HG02943 (cell line): ENCODE data around the gene WAS.

Source experiments
- ATAC-seq: cut with Tn5 transposase; IDR thresholded peaks from one replicate; pipeline ENCODE4 v1.9.1; 2021; ENCODE audit warnings: mild to moderate bottlenecking, low read depth, moderate library complexity; ENCODE audit not compliant: unreplicated experiment

WAS gene

DNA sequence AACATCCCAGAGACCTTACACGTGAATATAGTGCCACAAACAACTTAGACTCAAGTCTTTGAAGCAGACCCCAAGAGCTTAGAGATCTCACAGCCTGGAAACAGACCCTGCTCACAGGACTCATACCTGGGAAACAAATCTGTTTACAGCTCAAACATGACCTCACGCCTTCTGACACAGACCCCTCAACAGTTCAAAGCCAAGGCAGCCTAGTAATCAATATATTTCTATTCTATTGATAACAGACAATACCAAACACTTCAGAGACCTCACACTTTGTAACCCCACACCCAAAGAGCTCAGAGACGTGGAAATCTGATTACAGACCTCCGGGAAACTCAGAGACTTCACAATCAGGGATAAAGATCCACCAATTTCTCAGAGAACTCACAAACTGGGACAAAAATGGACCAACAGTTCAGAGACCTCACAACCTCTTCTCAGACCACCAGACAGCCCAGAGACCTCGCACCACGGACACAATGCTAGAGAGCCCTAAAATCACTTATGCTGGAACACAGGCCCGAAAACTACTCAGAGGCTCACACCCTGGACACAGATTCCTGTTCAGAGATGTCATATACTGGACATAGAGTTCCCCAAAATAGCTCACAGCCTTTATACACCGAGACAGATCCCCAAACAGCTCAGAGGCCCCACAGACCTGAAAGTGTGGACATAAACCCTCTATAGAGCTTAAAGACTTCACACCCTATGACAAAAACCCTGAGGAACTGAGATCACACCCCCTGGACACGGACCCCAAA is 27.7 kb downstream of the WAS start:
- no peak for ATAC-seq

DNA sequence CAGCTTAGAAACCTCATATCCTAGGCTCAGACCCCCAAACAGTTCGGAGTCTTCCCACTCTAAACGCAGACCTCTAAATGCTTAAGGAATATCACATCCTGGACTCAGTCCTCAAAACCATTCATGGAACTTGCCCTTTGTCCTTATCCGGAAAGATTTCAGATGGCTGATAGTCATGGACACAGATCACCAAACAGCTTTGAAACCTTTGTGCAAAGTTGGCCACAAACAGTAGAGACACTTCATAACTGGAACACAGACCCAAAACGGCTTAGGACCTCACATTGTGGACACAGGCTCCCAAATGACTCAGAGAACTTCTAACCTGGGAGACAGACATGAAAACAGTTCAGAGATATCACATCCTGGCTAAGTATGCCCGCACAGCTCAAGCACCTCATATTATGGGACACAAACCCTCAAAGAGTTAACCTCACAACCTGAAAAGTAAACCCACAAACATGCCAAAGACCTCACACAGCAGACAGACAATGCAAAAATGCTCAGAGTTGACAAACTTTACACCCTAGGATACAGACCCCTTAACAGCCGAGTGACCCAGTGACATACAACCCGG is 28.4 kb downstream of the WAS start:
- no peak for ATAC-seq

DNA sequence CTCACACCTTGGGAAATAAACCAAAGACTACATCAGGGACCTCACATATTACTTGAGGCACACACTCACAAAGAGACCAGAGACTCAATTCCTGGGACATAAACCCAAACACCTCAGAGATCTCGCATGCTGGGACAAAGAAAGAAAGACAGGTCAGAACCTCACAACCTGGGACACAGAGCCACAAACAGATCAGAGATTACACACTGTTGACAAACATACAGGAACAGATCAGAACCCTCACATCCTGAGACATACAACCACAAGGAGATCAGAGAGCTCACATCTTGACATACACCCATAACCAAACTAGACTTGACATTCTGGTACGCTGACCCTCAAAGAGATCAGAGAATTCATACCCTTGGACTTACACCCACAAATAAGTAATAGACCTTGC is 30.2 kb downstream of the WAS start:
- no peak for ATAC-seq

DNA sequence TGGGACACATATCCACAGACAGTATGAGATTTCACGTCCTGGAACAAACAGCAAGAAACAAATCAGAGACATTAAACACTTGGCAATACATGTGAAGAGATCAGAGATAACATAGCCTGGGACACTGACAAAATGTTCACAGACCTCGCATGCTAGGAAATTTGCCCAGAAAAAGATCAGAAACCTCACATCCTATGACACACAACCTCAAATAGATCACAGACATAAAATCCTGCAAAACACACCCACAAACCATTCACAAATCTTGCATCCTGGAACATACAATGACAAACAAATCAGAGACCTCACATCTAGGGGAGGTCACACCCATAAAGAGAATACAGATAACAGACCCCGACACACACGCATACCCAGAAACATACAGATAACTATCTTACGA is 31.0 kb downstream of the WAS start:
- no peak for ATAC-seq

DNA sequence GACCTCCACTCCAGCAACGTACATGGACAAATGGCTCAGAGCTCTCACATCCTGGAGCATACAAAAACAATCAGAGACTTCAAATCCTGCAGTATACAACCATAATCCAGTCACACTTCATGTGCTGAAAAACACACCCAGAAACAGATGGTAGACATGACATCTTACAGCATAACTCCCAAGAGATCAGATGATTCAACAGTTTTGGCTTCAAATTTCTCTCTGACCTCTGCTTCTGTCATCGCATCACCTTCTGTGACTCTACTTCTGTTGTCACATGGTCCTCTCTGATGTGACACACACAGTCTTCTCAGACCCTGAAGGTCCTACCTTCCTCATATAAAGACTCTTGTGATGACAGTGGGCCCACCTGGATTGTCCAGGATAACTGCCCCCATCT is 31.5 kb downstream of the WAS start:
- ATAC-seq: no peak

DNA sequence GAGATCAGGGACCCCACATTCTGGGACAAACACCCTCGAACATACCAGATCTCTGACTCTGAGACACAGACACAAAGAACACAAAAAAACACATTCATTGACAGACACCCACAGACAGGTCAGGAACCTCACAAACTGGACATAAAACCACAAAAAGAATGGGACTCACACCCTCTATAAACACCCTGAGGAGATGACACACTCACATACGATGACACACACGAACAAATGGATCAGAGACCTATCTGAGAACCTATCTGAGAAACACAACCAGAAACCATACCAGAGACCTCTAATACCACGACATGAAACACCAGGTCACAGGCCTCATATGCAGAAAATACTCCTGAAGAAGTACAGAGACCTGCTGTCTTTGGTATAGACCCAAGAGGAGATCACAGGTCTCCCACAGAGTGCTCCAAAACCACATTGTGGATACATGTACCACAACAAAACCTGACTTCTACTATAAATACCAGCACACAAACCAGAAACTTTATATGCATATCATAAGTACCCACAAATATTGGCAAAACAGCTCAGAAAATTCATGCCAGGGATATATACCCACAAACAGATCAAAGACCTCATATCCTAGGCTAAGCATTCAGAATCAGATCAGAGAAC is 32.4 kb downstream of the WAS start:
- ATAC-seq: no peak

DNA sequence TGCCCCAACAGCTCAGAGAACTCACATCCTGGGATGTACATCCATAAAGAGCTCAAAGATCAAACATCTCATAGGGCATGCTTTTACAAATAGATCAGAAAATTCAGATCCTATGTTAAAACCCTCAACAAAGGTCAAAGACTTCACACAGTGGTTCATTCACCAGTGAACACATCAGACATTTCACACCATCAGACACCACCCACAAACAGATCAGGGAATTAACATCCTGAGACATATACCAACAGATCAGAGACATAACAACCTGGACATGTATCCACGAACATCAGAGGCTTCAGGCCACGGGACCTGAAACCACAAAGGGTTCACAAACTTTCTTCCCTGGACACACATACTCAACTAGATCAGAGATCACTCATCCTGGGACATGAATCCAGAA is 36.4 kb downstream of the WAS start:
- no peak for ATAC-seq

DNA sequence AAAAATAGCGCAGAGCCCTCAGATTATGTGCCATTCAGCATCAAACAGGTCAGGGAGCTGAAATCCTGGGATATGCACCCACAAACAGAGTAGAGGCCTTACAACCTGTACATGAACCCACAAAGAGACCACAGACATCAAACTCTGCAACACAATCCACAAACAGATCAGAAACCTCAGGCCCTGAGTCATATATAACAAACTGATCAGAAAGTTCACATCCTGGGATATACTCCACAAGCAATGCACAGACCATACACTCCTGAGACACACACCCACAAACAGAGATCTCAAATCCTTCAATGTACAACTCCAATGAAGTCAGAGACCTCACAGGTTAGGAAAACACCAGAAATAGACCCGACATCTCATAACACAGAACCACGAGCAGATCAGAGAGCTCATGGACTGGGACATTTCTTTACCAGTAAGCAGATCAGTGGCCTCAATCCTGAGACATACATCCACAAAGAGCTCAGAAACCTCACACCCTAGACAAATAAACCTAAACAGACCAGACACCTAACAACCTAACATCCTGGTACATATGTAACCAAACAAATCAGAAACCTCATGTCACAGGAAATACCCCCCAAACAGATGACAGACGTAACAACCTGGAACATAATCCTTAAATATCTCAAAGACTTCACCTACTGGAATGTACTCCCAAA is 37.1 kb downstream of the WAS start:
- ATAC-seq: no peak

DNA sequence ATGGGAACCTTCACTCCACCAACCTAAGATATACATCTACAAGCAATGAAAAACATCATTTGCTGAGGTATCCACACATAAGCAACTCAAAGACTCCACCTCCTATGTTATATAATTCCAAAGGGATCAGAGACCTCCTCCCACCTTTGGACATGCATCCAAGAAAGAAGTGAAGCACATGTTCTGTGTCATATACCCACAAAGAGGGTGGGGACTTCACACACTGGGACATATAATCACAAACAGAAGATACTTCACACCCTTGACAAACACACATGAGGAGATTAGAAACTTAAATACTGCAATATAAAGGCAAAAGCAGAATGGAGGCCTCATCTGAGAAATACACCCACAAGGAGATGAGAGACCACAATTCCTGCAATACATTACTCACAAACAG is 38.3 kb downstream of the WAS start:
- no peak for ATAC-seq

DNA sequence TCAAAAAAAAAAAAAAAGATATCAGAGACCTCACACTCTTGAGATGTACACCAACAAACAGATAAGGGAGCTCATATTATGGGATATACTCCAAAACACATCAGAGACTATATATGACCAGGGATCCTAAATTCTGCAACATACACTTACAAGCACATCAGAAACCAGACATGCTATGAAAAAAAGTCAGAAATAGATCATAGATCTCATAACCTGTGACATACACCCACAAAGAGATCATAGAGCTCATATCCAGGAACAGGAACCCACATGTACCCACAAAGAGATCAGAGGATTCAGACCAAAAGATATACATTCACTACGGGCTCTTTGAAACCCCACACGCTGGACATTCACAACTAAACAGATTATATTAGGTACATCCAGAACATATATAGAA is 43.0 kb downstream of the WAS start:
- ATAC-seq: no peak

DNA sequence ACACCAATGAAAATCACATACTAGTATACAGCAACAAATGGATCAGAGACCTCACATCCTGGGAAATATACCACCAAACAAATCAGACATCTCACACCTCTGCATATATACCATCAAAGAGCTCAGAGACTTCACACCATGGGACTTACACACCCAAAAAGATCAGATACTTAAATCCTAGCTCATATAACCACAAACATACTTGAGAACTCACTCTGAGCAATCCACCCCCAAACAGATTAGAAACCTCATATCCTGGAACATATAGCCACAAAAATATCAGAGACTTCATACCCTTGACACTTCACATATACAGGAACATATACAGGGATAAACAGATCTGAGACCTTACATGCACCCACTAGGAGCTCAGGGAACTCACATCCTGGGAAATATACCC is 45.1 kb downstream of the WAS start:
- ATAC-seq: no peak

DNA sequence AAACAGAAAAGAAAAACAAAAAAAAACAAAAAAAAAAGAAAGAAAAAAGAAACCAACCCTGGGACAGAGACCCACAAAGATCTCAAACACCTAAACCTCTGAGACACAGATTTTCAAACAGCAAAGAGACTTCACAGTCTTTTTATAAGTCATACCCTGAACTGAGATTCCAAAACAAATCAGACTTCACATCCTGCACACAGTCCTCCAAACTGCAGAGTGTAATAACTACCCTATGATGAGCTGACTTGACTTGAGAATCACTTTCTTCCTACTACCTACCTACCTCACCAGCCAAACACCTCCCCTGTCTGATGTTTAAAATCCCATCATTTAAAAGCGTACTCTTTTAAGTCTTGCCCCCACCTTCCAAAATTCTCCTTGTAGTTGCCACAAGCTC is 52.7 kb downstream of the WAS start:
- ATAC-seq: no peak

DNA sequence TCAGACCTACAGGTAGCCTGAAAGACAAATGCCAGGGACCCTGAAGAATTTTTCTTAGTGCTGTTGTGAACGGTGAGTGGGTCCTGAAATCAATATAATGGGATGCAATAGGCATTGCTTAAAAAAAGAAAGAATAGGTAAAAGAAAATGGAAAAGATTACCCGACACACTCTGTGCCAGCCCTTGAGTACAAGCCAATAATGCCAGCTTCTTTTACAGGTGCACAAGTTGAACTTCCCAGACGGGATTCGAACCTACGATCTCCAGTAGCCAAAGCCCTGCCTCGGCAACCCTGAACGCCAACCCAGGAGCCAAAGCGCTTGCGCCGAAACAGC is 53.2 kb downstream of the WAS start:
- ATAC-seq: no peak

DNA sequence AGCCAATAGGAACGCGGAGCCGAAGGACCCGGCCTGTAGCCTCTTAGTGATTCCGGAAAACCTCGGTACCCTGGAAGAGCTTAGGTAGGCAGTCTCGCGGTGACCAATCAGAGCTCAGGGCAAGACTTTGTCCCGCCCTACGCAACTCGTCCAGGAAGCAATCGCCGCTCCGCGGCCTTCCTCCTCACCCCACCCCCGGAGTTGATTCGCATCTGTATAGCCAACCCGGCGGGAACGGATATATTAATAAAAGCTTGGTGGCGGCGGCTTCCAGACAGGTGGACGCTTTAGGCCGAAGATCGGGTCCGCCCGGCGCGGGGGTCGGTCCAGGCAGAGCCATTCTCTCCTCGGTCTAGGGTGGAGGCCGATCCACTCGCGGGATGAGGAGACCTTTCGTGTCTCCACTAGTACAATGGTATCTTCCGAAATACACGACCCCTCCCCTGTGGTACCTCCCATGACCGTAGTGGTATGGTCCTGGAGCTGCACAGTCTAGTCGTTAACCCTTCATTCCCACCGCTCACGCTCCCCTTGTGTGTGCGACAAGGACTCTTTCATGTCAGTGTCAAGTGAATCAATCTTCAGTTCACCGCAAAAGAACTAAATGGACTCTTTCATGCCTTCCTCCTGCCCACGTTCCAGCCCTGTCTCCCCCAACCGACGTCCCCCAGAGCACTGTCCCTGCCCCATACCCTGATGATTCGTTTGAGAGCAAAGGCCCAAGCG is 53.8 kb downstream of the WAS start:
- peak; percentile 94 for ATAC-seq

DNA sequence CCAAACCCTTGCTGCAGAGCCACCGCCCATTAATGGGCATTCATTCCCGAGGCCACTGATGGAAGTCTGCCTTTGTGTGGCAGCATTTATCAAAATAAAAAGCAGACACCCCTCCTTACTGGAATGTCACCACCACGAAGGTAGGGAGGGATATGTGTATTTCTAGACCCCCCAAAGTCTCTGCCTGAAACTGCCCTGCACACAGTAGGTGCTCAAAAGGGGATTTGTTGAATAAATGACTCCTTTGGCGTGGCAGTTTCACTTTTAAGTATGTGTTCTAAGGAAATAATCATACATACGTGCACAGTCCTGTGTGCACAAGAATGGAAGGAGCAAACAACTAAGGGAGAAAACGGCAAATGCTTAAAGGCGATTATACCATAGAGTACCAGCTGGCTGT is 54.3 kb downstream of the WAS start:
- ATAC-seq: no peak
